ENCODE results near the gene MAP3K8.

The MAP3K8 gene

GRCh38 chr10:30491916-30492515 lies 58.0 kb downstream of the MAP3K8 start:
- no peak for DNase-seq

- peak; percentile 39 for DNase-seq
Measured at GRCh38 chr10:30493609-30494530, 59.9 kb downstream of the MAP3K8 start.

DNA sequence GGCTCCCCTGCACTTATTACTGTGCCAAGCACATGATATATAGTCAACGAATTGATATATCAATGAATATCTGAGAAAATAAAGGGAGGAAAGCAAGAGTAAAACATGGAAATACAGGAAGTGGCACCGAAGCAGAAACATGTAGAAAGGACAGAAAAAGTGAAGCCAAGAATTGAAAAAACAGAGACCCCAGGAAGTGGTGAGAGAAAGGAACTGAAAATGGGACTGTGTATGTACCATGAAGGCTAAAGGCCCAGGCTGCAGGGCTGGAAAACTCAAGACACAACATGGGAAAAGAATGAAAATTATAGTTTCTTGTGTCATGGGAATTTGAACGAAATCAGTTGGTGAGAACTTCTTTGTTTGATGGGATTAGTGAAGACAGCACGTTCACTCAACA lies 60.6 kb downstream of the MAP3K8 start:
- DNase-seq: no peak

DNA sequence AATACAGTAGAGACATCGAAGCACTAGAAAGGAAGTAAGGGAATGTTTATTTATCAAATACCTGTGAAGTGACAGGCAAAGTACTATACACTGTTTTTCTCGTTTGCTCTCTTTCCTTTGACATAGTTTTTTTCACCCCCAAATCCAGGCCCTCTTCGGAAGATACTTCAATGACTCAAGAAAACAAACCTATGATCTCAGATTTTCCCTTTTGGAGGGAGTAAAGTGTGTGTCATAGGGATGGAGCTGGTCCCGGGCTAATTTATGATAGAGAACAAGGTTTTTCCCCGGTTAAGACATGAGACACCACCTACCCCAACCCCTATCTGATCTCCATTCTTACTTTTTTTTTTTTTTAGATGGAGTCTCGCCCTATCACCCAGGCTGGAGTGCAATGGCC lies 61.7 kb downstream of the MAP3K8 start:
- DNase-seq: no peak

GRCh38 chr10:30499816-30500215 lies 65.8 kb downstream of the MAP3K8 start:
- no peak for DNase-seq

DNA sequence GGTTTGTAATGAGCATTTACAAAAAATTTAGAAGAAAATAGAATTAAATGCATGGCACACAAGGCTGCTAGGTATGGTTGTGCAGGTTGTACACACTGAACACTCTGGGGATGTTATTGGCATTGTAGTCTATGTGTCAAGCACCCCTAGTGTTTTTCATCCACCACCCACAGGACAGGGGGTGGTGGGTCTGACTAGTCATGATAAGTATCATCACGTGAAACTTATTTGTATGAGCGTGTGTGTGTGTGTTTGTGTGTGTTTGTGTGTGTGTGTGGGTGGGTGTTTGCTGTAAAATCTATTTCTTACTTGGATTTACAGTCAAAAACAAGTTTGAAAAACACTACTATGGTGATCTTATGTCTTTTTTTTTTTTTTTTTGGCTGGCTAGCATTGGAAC lies 66.5 kb downstream of the MAP3K8 start:
- no peak for DNase-seq

- DNase-seq: no peak
Measured at GRCh38 chr10:30500963-30501504, 67.0 kb downstream of the MAP3K8 start.

DNA sequence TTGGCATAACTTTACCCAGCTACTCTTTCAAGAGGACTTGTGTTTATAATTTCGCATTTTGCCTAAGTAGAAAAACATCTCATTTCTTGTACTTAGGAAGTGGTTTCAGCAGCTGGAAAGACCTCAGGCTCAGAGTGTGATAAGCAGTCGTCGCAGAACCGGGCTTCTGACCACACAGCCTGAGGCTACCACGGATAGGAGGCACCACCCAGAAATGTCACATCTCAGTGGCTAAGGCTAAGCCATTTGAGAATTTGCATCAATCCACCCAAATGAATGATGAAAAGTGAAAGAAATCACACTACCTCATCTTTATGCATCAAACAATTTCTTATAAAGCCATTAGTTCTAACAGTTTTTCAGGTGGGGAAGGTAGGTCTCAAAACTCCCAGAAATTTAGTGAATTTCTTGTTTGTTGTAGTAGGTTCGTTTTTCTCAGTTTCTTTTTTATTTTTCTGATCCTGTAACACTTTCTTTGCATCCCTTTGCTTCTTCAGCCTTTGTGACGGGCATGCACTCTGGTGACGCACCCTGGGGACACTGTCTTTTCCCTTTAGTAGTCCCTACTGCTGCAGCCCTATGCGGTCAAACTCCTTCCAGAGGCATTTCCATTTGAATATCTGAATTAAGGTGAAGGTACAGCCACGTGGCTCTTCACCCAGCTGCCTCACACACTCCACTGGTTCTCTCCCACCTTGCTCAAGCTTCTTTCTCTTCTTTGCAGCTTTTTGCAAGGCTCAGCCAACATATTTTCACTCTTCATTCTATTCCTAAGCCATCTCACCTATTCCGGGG lies 68.5 kb downstream of the MAP3K8 start:
- no peak for DNase-seq

GRCh38 chr10:30503700-30504266 lies 69.8 kb downstream of the MAP3K8 start:
- no peak for DNase-seq

DNA sequence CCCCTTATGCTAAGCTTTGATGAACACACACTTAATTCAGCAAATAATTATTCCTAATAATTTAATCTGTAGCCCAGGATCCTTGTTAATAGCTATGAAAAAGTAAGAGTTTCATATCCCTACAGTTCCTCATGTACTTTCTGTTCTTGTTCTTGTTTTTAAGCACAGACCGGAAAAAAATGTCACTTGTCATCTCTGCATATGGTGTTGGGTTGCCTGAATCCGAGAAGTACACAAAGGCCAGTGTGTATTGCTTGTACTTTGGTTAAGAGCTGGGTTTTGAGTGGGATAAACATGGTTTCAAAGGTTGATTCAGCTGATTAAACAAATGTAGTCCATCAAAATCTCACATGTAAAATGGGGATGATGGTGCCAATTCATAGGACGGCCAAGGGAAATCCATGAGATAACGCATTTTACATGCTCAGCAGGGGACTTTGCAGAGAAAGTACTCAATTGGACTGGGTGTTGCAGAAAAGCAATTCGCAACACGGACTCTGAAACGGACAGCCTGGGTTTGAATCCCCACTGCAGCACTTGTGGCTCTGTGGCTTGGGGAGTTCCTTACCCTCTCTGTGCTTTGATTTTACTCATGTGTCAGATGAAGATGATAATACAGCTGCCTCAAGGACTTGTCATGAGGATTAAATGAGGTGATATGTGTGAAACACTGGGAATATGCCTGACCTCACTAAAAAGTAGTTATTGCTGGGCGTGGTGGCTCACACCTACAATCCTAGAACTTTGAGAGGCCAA lies 71.7 kb downstream of the MAP3K8 start:
- no peak for DNase-seq

GRCh38 chr10:30509508-30509907 lies 75.5 kb downstream of the MAP3K8 start:
- no peak for DNase-seq

DNA sequence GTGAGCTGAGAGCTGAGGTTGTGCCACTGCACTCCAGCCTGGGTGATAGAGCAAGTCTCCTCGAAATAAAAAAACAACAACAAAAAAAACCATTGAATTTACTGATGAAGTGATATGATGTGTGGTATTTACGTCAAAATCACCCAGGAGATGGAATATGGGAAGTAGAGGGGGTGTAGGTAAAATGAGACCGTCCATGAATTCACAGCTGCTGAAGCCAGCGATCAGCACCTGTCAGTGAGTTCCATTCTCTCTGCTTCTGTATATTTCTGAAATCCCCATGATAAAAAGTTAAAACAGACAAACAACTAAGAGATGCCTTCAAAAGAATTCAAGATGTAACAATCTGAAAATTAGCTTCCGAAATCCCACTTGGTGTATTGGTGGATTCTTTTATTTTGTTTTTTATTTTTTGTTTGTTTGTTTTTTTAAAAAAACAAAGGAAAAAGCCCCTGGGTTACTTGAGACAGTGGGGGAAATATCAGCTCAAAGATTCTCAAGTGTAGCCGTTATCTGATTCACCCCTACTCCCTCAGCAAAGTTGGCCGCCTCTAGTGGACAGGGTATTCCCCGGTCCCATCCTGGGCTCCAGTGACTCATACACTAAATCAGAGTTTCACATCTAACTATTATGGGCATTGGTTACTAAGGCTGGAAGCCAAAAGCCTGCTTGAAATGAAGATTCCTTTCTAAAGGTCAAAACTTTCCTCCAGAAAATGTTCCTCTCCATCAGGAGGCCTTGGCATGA lies 76.4 kb downstream of the MAP3K8 start:
- peak; percentile 56 for DNase-seq

DNA sequence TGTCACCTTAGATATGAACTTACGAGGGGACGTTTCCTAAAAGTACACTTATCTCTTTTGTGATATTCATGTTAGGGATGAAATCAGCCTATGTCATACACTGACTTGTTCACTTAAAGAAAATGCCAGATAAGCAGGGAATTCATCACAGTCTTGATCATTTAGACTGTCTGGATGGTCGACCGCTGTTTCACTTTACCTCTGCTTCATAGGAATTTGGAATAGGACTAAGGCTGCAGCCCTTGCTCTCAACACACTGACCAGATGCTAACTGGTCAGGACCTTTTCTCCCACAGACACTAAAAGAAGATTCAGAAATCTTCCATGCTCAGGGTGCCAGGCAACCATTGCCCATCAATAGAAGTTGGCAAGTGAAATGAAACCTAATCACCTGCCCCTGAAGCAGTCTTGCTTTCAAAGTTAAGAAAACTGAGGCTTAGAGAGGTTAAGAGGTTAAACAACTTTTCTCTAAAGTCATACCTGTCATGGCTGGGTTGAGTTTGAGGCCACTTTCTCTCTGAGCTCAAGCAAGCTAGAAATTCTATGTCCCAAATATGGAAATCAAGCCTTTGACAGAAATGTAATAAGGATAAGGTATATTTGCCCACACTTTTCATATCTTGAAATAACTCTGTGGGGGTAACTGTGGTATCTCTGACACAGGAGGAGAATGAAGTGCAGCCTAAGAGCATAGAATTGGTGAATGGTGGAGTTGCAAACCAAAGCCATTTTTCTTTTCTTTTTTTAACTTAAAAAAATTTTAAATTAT lies 77.1 kb downstream of the MAP3K8 start:
- no peak for DNase-seq

Measured in fibroblast of upper back skin (primary cell).